HG03460 (cell line): ENCODE data around the gene CST3.

Source experiments
- ATAC-seq: cut with Tn5 transposase; IDR thresholded peaks from one replicate; pipeline ENCODE4 v1.9.1; 2021; ENCODE audit not compliant: unreplicated experiment

CST3 gene

GRCh38 chr20:23605867-23606651, 31.7 kb downstream of the CST3 start, which contains the start of gene CST9:
Gene CST9, minus strand, starts transcription at chr20:23605917. Its CDS starts 53 bp downstream, at chr20:23605864.
- no peak for ATAC-seq

GRCh38 chr20:23604306-23604705, 33.4 kb downstream of the CST3 start:
- ATAC-seq = no peak

GRCh38 chr20:23603321-23603720, 34.4 kb downstream of the CST3 start:
- ATAC-seq = no peak

GRCh38 chr20:23602699-23603098, 35.1 kb downstream of the CST3 start:
- no peak for ATAC-seq

- no peak for ATAC-seq
Observed at GRCh38 chr20:23602241-23602640, 35.5 kb downstream of the CST3 start.

GRCh38 chr20:23601715-23602114, 36.0 kb downstream of the CST3 start:
- ATAC-seq = no peak

GRCh38 chr20:23598481-23598880, 39.3 kb downstream of the CST3 start:
- ATAC-seq = no peak

GRCh38 chr20:23596579-23597250, 41.0 kb downstream of the CST3 start:
- ATAC-seq = no peak

- ATAC-seq = no peak
Observed at GRCh38 chr20:23595941-23596340, 41.8 kb downstream of the CST3 start.

- ATAC-seq = no peak
Observed at GRCh38 chr20:23588434-23589403, 49.0 kb downstream of the CST3 start.

GRCh38 chr20:23587631-23588030, 50.1 kb downstream of the CST3 start:
- no peak for ATAC-seq

- no peak for ATAC-seq
Observed at GRCh38 chr20:23586735-23587525, 50.8 kb downstream of the CST3 start.

GRCh38 chr20:23585808-23586734, 51.7 kb downstream of the CST3 start:
- no peak for ATAC-seq

GRCh38 chr20:23585449-23585807, 52.3 kb downstream of the CST3 start:
- no peak for ATAC-seq

- no peak for ATAC-seq
Observed at GRCh38 chr20:23584434-23585199, 53.1 kb downstream of the CST3 start.
